Erythroblast (primary cell): ENCODE data around the gene TMEM254.

Source experiments
- GATA1 ChIP-seq: IDR thresholded peaks from 2 replicates; pipeline ENCODE4 v1.6.1; 2011; ENCODE audit warnings: low read depth, mild to moderate bottlenecking, control low read depth, low read length, moderate library complexity
- POLR2A ChIP-seq: IDR thresholded peaks from 2 replicates; pipeline ENCODE4 v1.6.1; 2011; ENCODE audit warnings: mild to moderate bottlenecking, low read length

DNA sequence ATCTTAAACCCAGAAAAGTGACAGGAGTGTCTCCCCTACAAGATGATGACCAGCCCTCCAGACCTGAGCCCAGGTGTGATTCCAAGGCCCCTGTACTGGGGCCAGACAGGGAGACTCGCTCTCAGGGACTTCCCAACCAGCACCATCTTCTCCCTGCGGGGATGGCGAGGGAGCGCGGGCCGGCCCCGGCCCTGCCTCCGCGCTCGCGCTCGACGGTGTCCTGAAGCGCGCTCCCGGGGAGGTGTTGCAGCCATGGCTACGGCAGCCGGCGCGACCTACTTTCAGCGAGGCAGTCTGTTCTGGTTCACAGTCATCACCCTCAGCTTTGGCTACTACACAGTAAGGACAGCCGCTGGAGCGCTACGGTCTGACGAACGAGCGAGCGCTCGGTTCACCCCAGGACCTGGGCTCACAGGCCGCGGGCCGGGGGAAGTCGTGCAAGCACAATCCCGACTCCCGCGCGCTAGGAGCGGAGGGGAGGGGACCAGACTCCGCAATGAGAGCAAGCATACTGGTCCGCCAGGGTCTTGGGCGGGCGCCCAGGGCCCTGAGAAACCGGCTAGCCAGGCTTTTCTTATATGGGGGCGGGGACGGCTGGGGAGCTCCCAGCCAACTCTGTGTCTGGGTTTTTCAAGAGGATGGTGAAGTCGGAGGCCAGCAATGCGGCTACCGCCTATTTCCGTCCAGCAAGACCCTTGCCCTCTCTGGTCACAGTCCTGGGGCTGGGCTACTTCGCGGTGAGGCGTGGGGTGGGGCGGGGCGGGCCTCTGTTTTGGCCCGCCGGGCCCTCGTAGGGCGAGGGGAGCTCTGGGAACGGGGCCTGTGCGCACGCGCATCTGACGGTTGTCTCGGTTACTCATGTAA is at the start of gene TMEM254:
- TF ChIP-seq POLR2A (peak; percentile 62), GATA1 (no peak)
